Measurements from ENCODE around the gene RHEX.
"Not testable (repeated sequence)": the region's sequence is repeated elsewhere in the genome, so short reads cannot be mapped to it uniquely, and the experiment has no call there.

Gene RHEX

GRCh38 chr1:206052919-206053610, at the start of gene RHEX:
Gene RHEX, plus strand, starts transcription at chr1:206053173. Its CDS starts 44,656 bp downstream, at chr1:206097829.
- DNase-seq (ENCODE audit: low read depth): not testable (repeated sequence)

GRCh38 chr1:206003854-206004800, 48.8 kb upstream of the RHEX start:
- no peak for DNase-seq (ENCODE audit: low read depth)

GRCh38 chr1:206004826-206005225, 48.1 kb upstream of the RHEX start:
- DNase-seq (ENCODE audit: low read depth): no peak

GRCh38 chr1:206005234-206005633, 47.7 kb upstream of the RHEX start:
- DNase-seq (ENCODE audit: low read depth): no peak

- no peak for DNase-seq (ENCODE audit: low read depth)
These were observed 47.2 kb upstream of the RHEX start for GRCh38 chr1:206005778-206006180.

GRCh38 chr1:206006946-206007345, 46.0 kb upstream of the RHEX start:
- no peak for DNase-seq (ENCODE audit: low read depth)

GRCh38 chr1:206010060-206010459, 42.9 kb upstream of the RHEX start:
- no peak for DNase-seq (ENCODE audit: low read depth)

- DNase-seq (ENCODE audit: low read depth): no peak
These were observed 41.9 kb upstream of the RHEX start for GRCh38 chr1:206011057-206011456.

- DNase-seq (ENCODE audit: low read depth): no peak
These were observed 40.7 kb upstream of the RHEX start for GRCh38 chr1:206012086-206012859.

GRCh38 chr1:206013026-206013795, 39.8 kb upstream of the RHEX start:
- no peak for DNase-seq (ENCODE audit: low read depth)

GRCh38 chr1:206014601-206015000, 38.4 kb upstream of the RHEX start:
- DNase-seq (ENCODE audit: low read depth): no peak

- no peak for DNase-seq (ENCODE audit: low read depth)
These were observed 37.9 kb upstream of the RHEX start for GRCh38 chr1:206015071-206015470.

- DNase-seq (ENCODE audit: low read depth): no peak
These were observed 32.5 kb upstream of the RHEX start for GRCh38 chr1:206020393-206021007.

GRCh38 chr1:206021008-206021625, 31.9 kb upstream of the RHEX start:
- no peak for DNase-seq (ENCODE audit: low read depth)

GRCh38 chr1:206021626-206022365, 31.2 kb upstream of the RHEX start:
- DNase-seq (ENCODE audit: low read depth): no peak

- DNase-seq (ENCODE audit: low read depth): no peak
These were observed 30.2 kb upstream of the RHEX start for GRCh38 chr1:206022766-206023165.

- no peak for DNase-seq (ENCODE audit: low read depth)
These were observed 29.3 kb upstream of the RHEX start, which contains the start of gene CTSE for GRCh38 chr1:206023695-206024094. Gene CTSE, minus strand, starts transcription at chr1:206023895. Its CDS starts 104 bp downstream, at chr1:206023791.

GRCh38 chr1:206025283-206025820, 27.6 kb upstream of the RHEX start:
- DNase-seq (ENCODE audit: low read depth): no peak

- DNase-seq (ENCODE audit: low read depth): no peak
These were observed 23.5 kb upstream of the RHEX start for GRCh38 chr1:206029484-206029883.

- no peak for DNase-seq (ENCODE audit: low read depth)
These were observed 22.8 kb upstream of the RHEX start for GRCh38 chr1:206030191-206030590.

All from activated T-helper 1 cell treated with Interleukin-2 at 50 U/mL for 16 hours (primary cell).